ENCODE measurements around the gene SRL. TPM values are rescaled to one million over a fixed set of nuclear protein-coding genes. Genes with fewer than 3 reads are reported as not detected.

The SRL gene
- total and polyA plus RNA-seq, 2 of the 4 experiments (the other 2 are of a cell fraction): under 0.01 to 0.14 TPM

DNA sequence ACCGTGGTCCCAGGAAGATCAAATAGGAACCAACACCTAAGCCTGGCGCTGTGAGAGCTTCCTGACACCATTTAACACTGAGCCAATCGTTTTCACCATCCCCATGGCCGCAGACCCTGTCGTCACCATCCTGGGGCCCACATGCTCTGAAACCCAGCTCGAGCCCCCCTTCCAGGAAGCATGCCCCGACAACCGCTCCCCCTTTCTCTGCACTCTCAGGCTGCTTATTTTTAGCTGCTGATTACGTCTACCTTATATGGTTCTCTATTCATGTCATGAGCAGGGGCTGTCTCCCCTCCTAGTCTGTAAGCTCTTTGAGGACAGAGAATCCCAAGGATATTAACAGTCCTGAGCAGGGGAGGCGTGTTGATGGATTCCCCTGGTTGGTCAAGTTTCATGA is 10.5 kb downstream of the SRL start:
- H2AK5ac ChIP-seq (ENCODE audit: low read depth, low read length): no peak overlapping the region
- no peaks in the 10 kb centered on the region for H3K36me3 ChIP-seq (ENCODE audit: control insufficient read depth, insufficient read depth, low read length)
- H4K8ac ChIP-seq (ENCODE audit: low read depth in 2 of 2, low read length in 2 of 2): no peak overlapping the region
- H3K27me3 ChIP-seq (ENCODE audit: control insufficient read depth, insufficient read depth, low read length): no peaks in the 10 kb centered on the region
- peaks cover 8% of the 10 kb centered on the region; the same call in 1 of the 2 replicates for H3K4me1 ChIP-seq (ENCODE audit: control insufficient read depth, insufficient read depth, low read length)
- POLR2A ChIA-PET (ENCODE audit: unreplicated experiment): no interaction called here
- H3K4ac ChIP-seq (ENCODE audit: low read depth, low read length): no peak overlapping the region
- no peak overlapping the region for H3K14ac ChIP-seq (replicated peaks; ENCODE audit: low read depth, low read length)
- no peak for DNase-seq
- H3K56ac ChIP-seq (ENCODE audit: extremely low read depth, insufficient read depth, low read length): no peak overlapping the region
- H2BK15ac ChIP-seq (ENCODE audit: low read depth, low read length): no peak overlapping the region
- no peak overlapping the region for H3K4me3 ChIP-seq (ENCODE audit: insufficient read depth, low read depth, low read length)
- H3K9me3 ChIP-seq (ENCODE audit: control insufficient read depth, insufficient read depth, low read length): 0 out of 2 replicates have a peak, but pooled peaks cover 2% of the 10 kb centered on the region
- H3K9ac ChIP-seq (ENCODE audit: low read depth, low read length): no peak overlapping the region
- no peak overlapping the region for H2AK9ac ChIP-seq (replicated peaks; ENCODE audit: low read depth, low read length, poor library complexity)
- no peak for ATAC-seq (ENCODE audit: low read depth)
- WGBS, 2 experiments (ENCODE audit: extremely low coverage in 2 of 2, insufficient read length in 1 of 2): 60% methylated on average over 7 of the region's 10 CpGs; no CpG with 5 or more reads in 1 of the 2 experiments
- no peak overlapping the region for H3K27ac ChIP-seq (ENCODE audit: insufficient read depth, low read length)
- H3K79me1 ChIP-seq (ENCODE audit: low read depth in 1 of 2, low read length in 2 of 2): no peaks in the 10 kb centered on the region
- dilution Hi-C loops (cut with HindIII; ENCODE audit: low sequenced_read_pairs, unreplicated experiment) (no loop called here), in situ Hi-C loops (cut with MboI; ENCODE audit: low sequenced_read_pairs) (no loop called here), intact Hi-C loops (cut with micrococcal nuclease) (no loop called here)
- H2BK5ac ChIP-seq (ENCODE audit: low read depth, low read length, poor library complexity, severe bottlenecking): no peak overlapping the region
- TF ChIP-seq, protein P1, sequence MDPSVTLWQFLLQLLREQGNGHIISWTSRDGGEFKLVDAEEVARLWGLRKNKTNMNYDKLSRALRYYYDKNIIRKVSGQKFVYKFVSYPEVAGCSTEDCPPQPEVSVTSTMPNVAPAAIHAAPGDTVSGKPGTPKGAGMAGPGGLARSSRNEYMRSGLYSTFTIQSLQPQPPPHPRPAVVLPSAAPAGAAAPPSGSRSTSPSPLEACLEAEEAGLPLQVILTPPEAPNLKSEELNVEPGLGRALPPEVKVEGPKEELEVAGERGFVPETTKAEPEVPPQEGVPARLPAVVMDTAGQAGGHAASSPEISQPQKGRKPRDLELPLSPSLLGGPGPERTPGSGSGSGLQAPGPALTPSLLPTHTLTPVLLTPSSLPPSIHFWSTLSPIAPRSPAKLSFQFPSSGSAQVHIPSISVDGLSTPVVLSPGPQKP (IDR thresholded peaks at IDR 0.05; ENCODE audit: borderline replicate concordance, low read depth, low read length): no peak
- TF ChIP-seq CHD1 (IDR thresholded peaks at IDR 0.05; ENCODE audit: low read depth, low read length): no peak
- TF ChIP-seq CEBPB (IDR thresholded peaks at IDR 0.05; ENCODE audit: low read depth, low read length): no peak
- TF ChIP-seq RAD21 (IDR thresholded peaks at IDR 0.05; ENCODE audit: low read length): no peak
- TF ChIP-seq FOS (IDR thresholded peaks at IDR 0.05; ENCODE audit: low read depth, low read length): no peak
- TF ChIP-seq POLR2A (IDR thresholded peaks at IDR 0.05; ENCODE audit: low read depth, low read length): no peak
- no peak for TF ChIP-seq NFE2L2 (IDR thresholded peaks at IDR 0.05; ENCODE audit: low read depth, low read length)
- TF ChIP-seq, protein P2, sequence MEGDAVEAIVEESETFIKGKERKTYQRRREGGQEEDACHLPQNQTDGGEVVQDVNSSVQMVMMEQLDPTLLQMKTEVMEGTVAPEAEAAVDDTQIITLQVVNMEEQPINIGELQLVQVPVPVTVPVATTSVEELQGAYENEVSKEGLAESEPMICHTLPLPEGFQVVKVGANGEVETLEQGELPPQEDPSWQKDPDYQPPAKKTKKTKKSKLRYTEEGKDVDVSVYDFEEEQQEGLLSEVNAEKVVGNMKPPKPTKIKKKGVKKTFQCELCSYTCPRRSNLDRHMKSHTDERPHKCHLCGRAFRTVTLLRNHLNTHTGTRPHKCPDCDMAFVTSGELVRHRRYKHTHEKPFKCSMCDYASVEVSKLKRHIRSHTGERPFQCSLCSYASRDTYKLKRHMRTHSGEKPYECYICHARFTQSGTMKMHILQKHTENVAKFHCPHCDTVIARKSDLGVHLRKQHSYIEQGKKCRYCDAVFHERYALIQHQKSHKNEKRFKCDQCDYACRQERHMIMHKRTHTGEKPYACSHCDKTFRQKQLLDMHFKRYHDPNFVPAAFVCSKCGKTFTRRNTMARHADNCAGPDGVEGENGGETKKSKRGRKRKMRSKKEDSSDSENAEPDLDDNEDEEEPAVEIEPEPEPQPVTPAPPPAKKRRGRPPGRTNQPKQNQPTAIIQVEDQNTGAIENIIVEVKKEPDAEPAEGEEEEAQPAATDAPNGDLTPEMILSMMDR (conservative IDR thresholded peaks at IDR 0.05; ENCODE audit: low read depth, low read length): no peak
- H3K4me2 ChIP-seq (ENCODE audit: low read depth, low read length): no peak overlapping the region
- no peak overlapping the region for H3K18ac ChIP-seq (ENCODE audit: low read depth, low read length)
- BruUV-seq (replicated peaks): no TSS peak
- H4K91ac ChIP-seq (ENCODE audit: insufficient read depth, low read depth, low read length): no peak overlapping the region
- H2AFZ ChIP-seq (replicated peaks; ENCODE audit: low read length, poor library complexity): no peak overlapping the region
- no peak overlapping the region for H2BK20ac ChIP-seq (ENCODE audit: low read depth, low read length)
- peaks cover 10% of the 10 kb centered on the region for H3K9me1 ChIP-seq (ENCODE audit: insufficient read depth, low read length)
- no peak overlapping the region for H4K5ac ChIP-seq (ENCODE audit: low read depth, low read length)
- H3K23ac ChIP-seq (ENCODE audit: low read depth, low read length): no peak overlapping the region
- CTCF ChIA-PET: interaction anchor here (0.6 kb wide), 1 partner anchor 58 kb away, joined by 6 read pairs; no protein-coding TSS in a partner anchor
- no peak overlapping the region for H2BK120ac ChIP-seq (ENCODE audit: low read depth, low read length)
- no peaks in the 10 kb centered on the region for H4K20me1 ChIP-seq (ENCODE audit: insufficient read depth, low read length)
